ENCODE measurements around the gene SGO2.
A peak's percentile ranks its signal among the peaks of the same experiment; 100 is the strongest.
"Not testable (repeated sequence)": the region's sequence is repeated elsewhere in the genome, so short reads cannot be mapped to it uniquely, and the experiment has no call there.

SGO2 gene

GRCh38 chr2:200616656-200617055 lies 90.6 kb downstream of the SGO2 start:
- no peak for TF ChIP-seq POLR2A (IDR thresholded peaks at IDR 0.05; ENCODE audit: low read depth, low read length)
- FAIRE-seq: no peak
- no peak for DNase-seq (ENCODE audit: insufficient read length, low spot score)

GRCh38 chr2:200617156-200618053 lies 91.4 kb downstream of the SGO2 start:
- no peak for TF ChIP-seq POLR2A (IDR thresholded peaks at IDR 0.05; ENCODE audit: low read depth, low read length)
- no peak for DNase-seq (ENCODE audit: insufficient read length, low spot score)
- no peak for FAIRE-seq

DNA sequence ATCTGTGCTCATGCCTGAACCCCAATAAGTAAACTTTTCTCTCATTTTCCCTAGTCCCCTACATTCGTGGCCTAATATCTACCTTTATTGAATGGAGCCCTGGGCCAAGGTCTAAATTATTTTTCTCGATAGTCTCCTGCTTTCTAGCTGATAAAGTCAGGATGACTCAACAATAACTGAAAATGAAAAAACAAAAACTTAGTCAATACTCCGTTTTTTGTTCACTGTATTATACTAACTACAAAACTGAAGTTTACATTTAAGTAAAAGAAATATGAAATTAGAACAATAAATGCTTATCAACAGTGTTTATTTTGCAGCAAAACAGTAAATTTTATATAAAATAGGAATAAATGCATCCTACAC lies 92.0 kb downstream of the SGO2 start:
- DNase-seq (ENCODE audit: insufficient read length, low spot score): no peak
- no peak for TF ChIP-seq POLR2A (IDR thresholded peaks at IDR 0.05; ENCODE audit: low read depth, low read length)
- FAIRE-seq: no peak

GRCh38 chr2:200618590-200619021 lies 92.6 kb downstream of the SGO2 start:
- no peak for DNase-seq (ENCODE audit: insufficient read length, low spot score)

DNA sequence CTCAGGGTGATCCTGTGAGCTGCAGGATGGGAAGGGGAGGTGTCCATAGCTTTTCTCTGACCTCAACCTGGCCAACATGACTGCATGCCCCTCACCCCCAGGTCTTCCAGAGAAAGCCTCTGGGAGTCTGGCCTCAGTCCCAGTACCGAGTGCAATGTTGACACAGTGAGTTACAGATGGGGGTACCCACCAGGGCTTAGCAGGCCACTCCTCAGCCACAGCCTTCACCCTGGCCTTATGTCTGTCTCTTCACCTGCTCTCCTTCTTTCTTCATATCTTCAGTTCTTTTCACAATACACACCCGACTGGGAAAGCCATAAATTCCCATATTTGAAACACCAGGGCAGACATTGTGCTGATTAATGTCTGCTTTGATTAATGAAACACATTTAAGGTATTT lies 93.3 kb downstream of the SGO2 start:
- no peak for FAIRE-seq
- TF ChIP-seq POLR2A (IDR thresholded peaks at IDR 0.05; ENCODE audit: low read depth, low read length): no peak
- no peak for DNase-seq (ENCODE audit: insufficient read length, low spot score)

More at GRCh38 chr2:200618590-200619021, 92.6 kb downstream of the SGO2 start:
- TF ChIP-seq POLR2A (IDR thresholded peaks at IDR 0.05; ENCODE audit: low read depth, low read length): no peak
- no peak for FAIRE-seq

- DNase-seq (ENCODE audit: insufficient read length, low spot score) (no peak), FAIRE-seq (no peak)
- no peak for TF ChIP-seq POLR2A (IDR thresholded peaks at IDR 0.05; ENCODE audit: low read depth, low read length)
These were observed 94.8 kb downstream of the SGO2 start for GRCh38 chr2:200620606-200621390.

GRCh38 chr2:200622106-200622505 lies 96.1 kb downstream of the SGO2 start:
- DNase-seq (ENCODE audit: insufficient read length, low spot score): no peak
- TF ChIP-seq POLR2A (IDR thresholded peaks at IDR 0.05; ENCODE audit: low read depth, low read length): no peak
- FAIRE-seq: no peak

- FAIRE-seq (no peak), DNase-seq (ENCODE audit: insufficient read length, low spot score) (no peak)
- TF ChIP-seq POLR2A (IDR thresholded peaks at IDR 0.05; ENCODE audit: low read depth, low read length): no peak
These were observed 98.0 kb downstream of the SGO2 start for GRCh38 chr2:200624026-200624425.

- FAIRE-seq (peak; percentile 74), DNase-seq (ENCODE audit: insufficient read length, low spot score) (no peak)
- no peak for TF ChIP-seq POLR2A (IDR thresholded peaks at IDR 0.05; ENCODE audit: low read depth, low read length)
These were observed 98.7 kb downstream of the SGO2 start for GRCh38 chr2:200624658-200625057.

DNA sequence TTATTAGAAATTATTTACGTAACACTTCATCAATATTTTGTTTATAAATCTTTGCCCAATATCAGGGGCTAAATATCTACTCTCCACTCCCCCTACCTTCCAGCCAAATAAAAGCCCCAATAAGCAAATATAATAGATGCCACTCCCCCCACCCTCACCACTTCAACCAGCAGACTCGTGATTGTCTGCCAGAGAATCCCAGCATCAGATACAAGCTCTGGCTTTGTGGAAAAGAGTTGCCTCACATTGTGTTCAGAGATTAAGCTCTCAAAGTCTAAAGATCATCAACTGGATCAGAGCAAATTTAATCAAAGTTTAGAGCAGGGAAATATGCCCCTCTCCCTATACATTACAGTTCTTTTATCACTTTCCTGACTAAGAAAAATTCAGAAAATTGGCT lies 99.3 kb downstream of the SGO2 start:
- DNase-seq (ENCODE audit: insufficient read length, low spot score) (no peak), FAIRE-seq (no peak)
- no peak for TF ChIP-seq POLR2A (IDR thresholded peaks at IDR 0.05; ENCODE audit: low read depth, low read length)

DNA sequence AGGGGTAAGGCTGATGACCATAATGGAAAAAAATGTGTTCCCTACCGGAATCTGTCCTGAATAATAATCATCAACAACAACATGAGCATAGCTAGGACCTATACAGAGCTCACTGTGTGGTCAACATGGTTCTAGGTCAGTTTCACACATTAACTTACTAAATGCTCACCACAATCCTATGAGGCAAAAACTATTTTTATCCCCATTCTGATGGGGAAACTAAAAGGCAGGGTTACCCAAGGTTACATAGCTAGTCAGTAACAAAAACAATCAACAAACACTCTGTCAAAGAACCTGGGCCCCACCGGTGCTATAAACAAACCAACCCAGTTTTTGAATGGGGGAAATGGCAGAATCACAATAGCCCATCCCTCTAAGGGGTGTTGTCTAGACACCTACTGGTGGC lies 100.0 kb downstream of the SGO2 start:
- FAIRE-seq (no peak), DNase-seq (ENCODE audit: insufficient read length, low spot score) (no peak)
- TF ChIP-seq POLR2A (IDR thresholded peaks at IDR 0.05; ENCODE audit: low read depth, low read length): no peak

DNA sequence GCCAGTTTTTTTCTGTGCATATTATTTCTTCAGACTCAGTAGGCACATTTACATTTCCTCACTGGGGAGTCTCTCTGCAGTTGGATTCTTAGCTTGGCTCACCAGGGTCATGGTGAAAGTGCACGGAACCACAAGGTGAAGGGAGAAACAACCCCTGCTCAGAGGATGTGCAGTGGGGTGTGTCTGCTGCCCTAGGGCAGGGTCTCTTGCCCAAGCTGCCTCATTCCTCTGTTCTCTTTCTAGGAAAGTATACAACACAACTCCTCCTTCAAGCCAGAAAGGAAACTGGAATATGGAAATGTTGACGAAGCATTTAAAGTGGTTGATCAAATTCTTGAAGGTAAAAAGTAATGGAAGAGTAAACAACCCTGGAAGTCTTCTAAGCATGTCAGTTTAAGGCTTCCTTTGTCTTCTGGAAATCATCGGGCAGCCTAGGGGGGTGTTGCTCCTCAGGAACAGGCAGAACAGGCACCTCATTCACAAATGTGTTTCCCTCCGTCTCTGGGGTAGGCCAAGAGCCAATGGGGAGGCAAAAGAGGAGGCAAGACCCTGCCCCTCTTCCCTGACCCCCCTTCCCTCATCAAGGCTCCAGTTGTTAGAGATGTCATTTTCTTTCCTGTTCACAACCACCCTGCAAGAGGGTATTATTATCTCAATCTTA lies 101.2 kb downstream of the SGO2 start:
- DNase-seq (ENCODE audit: insufficient read length, low spot score): no peak
- FAIRE-seq: no peak
- TF ChIP-seq POLR2A (IDR thresholded peaks at IDR 0.05; ENCODE audit: low read depth, low read length): no peak

DNA sequence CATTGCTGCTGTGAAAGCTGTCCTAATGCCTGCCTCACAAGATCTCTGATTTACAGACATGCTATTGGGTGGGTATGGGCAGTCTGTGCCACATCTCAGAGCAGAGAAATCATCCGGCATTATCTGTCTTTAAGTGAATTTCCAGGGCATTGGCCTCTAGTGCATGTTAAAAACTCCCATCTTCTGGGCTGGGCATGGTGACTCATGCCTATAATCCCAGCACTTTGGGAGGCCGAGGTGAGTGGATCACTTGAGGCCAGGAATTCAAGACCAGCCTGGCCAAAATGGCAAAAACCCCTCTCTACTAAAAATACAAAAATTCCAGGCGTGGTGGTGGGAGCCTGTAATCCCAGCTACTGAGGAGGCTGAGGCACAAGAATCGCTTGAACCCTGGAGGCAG lies 102.5 kb downstream of the SGO2 start:
- FAIRE-seq: peak; percentile 95
- DNase-seq (ENCODE audit: insufficient read length, low spot score): not testable (repeated sequence)

DNA sequence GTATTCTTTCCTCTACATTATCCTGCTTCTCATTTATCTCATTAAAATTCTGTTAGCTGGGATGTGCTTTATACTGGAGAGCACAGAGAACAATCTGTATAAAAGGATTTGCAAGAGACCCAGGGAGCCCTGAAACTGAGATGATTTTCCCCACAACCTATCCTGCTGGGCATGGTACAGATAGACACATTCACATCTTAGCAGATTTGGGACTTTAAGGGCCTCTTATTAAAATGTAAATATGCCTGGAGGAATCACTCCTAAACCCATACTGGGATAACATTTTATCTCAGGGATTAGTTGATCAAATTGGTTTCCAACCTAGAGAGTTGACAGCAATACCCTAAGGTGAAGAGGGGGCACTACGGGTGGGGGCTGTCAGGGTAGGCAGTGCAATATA lies 105.3 kb downstream of the SGO2 start:
- FAIRE-seq (no peak), DNase-seq (ENCODE audit: insufficient read length, low spot score) (no peak)
- TF ChIP-seq POLR2A (IDR thresholded peaks at IDR 0.05; ENCODE audit: low read depth, low read length): no peak
